GM18511 (cell line): ENCODE measurements around the gene B3GALT5.

ENCODE experiments used
- ATAC-seq: cut with Tn5 transposase; IDR thresholded peaks from one replicate; pipeline ENCODE4 v1.9.1; 2021; ENCODE audit warnings: mild to moderate bottlenecking, moderate library complexity; ENCODE audit not compliant: unreplicated experiment

Gene B3GALT5

GRCh38 chr21:39602793-39603192 is 9.9 kb upstream of the B3GALT5 start:
- ATAC-seq: no peak

- ATAC-seq: no peak
Measured at GRCh38 chr21:39604951-39605350, 7.8 kb upstream of the B3GALT5 start.

GRCh38 chr21:39610703-39611102 is 2.0 kb upstream of the B3GALT5 start:
- no peak for ATAC-seq

GRCh38 chr21:39611551-39612190 is 1.1 kb upstream of the B3GALT5 start:
- ATAC-seq: no peak

- no peak for ATAC-seq
Measured at GRCh38 chr21:39613041-39613934, 548 bp downstream of the B3GALT5 start.

- no peak for ATAC-seq
Measured at GRCh38 chr21:39616211-39616772, 3.6 kb downstream of the B3GALT5 start.

GRCh38 chr21:39620856-39621255 is 8.1 kb downstream of the B3GALT5 start:
- no peak for ATAC-seq

GRCh38 chr21:39625211-39625895 is 12.6 kb downstream of the B3GALT5 start:
- no peak for ATAC-seq

GRCh38 chr21:39628385-39628784 is 15.6 kb downstream of the B3GALT5 start:
- ATAC-seq: no peak

- no peak for ATAC-seq
Measured at GRCh38 chr21:39630191-39630591, 17.5 kb downstream of the B3GALT5 start.

GRCh38 chr21:39630827-39631226 is 18.1 kb downstream of the B3GALT5 start:
- ATAC-seq: no peak

- no peak for ATAC-seq
Measured at GRCh38 chr21:39631842-39632562, 19.3 kb downstream of the B3GALT5 start.

- no peak for ATAC-seq
Measured at GRCh38 chr21:39632796-39633442, 20.2 kb downstream of the B3GALT5 start.

- no peak for ATAC-seq
Measured at GRCh38 chr21:39633770-39634181, 21.0 kb downstream of the B3GALT5 start.

GRCh38 chr21:39634507-39634906 is 21.8 kb downstream of the B3GALT5 start:
- ATAC-seq: no peak

GRCh38 chr21:39637197-39637970 is 24.6 kb downstream of the B3GALT5 start:
- ATAC-seq: no peak

GRCh38 chr21:39637971-39638240 is 25.2 kb downstream of the B3GALT5 start:
- no peak for ATAC-seq

GRCh38 chr21:39638281-39638680 is 25.5 kb downstream of the B3GALT5 start:
- no peak for ATAC-seq

- no peak for ATAC-seq
Measured at GRCh38 chr21:39640754-39641153, 28.0 kb downstream of the B3GALT5 start.
